MM.1S (cell line): ENCODE measurements around the gene IL10RB.

Source experiments
- DNase-seq: peaks from one replicate; pipeline ENCODE4 v3.0.0-alpha.2; 2015
- H2AFZ ChIP-seq: fragments of 300-600 bp; sonication (generic); 2 replicates; pipeline ENCODE4 v1.6.0; 2016; ENCODE audit warnings: antibody characterized with exemption, low read length
- H3F3A ChIP-seq: fragments of 300-600 bp; sonication (generic); 2 replicates; pipeline ENCODE4 v1.6.1; 2016; ENCODE audit warnings: mild to moderate bottlenecking, antibody characterized with exemption, low read length, moderate library complexity, mixed read lengths; ENCODE audit not compliant: insufficient read depth
- H3K27ac ChIP-seq: fragments of 300-600 bp; sonication (generic); 2 replicates; pipeline ENCODE4 v1.5.1; 2016; ENCODE audit warnings: mild to moderate bottlenecking, low read length
- H3K27me3 ChIP-seq: fragments of 300-600 bp; sonication (generic); replicated peaks from 2 replicates; pipeline ENCODE4 v1.6.0; 2016; ENCODE audit warnings: low read length; ENCODE audit not compliant: insufficient read depth
- H3K36me3 ChIP-seq: fragments of 300-600 bp; sonication (generic); replicated peaks from 2 replicates; pipeline ENCODE4 v1.6.1; 2016; ENCODE audit warnings: mild to moderate bottlenecking, low read length, mixed read lengths; ENCODE audit not compliant: insufficient read depth
- H3K4me1 ChIP-seq: fragments of 300-600 bp; sonication (generic); 2 replicates; pipeline ENCODE4 v1.6.1; 2016; ENCODE audit warnings: low read length, mixed read lengths
- H3K4me2 ChIP-seq: fragments of 300-600 bp; sonication (generic); 2 replicates; pipeline ENCODE4 v1.6.0; 2016; ENCODE audit warnings: low read depth, low read length
- H3K4me3 ChIP-seq: fragments of 300-600 bp; sonication (generic); 2 replicates; pipeline ENCODE4 v1.5.1; 2016; ENCODE audit warnings: low read length, mixed read lengths
- H3K79me2 ChIP-seq: fragments of 300-600 bp; sonication (generic); 2 replicates; pipeline ENCODE4 v1.6.1; 2016; ENCODE audit warnings: mixed run types, low read length, mixed read lengths
- H3K9ac ChIP-seq: fragments of 300-600 bp; sonication (generic); 2 replicates; pipeline ENCODE4 v1.6.1; 2016; ENCODE audit warnings: low read length, mixed read lengths
- H3K9me2 ChIP-seq: fragments of 300-600 bp; sonication (generic); replicated peaks from 2 replicates; pipeline ENCODE4 v1.6.1; 2016; ENCODE audit warnings: mild to moderate bottlenecking, low read length, mixed read lengths; ENCODE audit not compliant: insufficient read depth
- H3K9me3 ChIP-seq: fragments of 300-600 bp; sonication (generic); replicated peaks from 2 replicates; pipeline ENCODE4 v1.6.1; 2016; ENCODE audit warnings: mild to moderate bottlenecking, low read length, mixed read lengths; ENCODE audit not compliant: insufficient read depth
- H4K20me1 ChIP-seq: fragments of 300-600 bp; sonication (generic); 2 replicates; pipeline ENCODE4 v1.6.1; 2016; ENCODE audit warnings: mild to moderate bottlenecking, low read length, moderate library complexity, mixed read lengths; ENCODE audit not compliant: insufficient read depth
- CTCF ChIP-seq: fragments of 300-600 bp; sonication (generic); IDR thresholded peaks from 2 replicates; pipeline ENCODE4 v1.5.1; 2016; ENCODE audit warnings: antibody characterized with exemption, low read length, mixed read lengths
- EZH2 ChIP-seq: fragments of 300-600 bp; sonication (generic); optimal IDR thresholded peaks from 2 replicates; pipeline ENCODE3; 2017; ENCODE audit warnings: low read depth, mild to moderate bottlenecking, antibody characterized with exemption, low read length, mixed read lengths
- EZH2phosphoT487 ChIP-seq: fragments of 300-600 bp; sonication (generic); IDR thresholded peaks from 2 replicates; pipeline ENCODE4 v1.6.1; 2018; ENCODE audit warnings: antibody characterized with exemption, low read length

The IL10RB gene

GRCh38 chr21:33230545-33231324, 35.4 kb upstream of the IL10RB start:
- no peaks in the 10 kb centered on the region for H3K9me2 ChIP-seq
- TF ChIP-seq EZH2 (no peak), EZH2phosphoT487 (no peak), CTCF (peak; percentile 45)
- H4K20me1 ChIP-seq = no peaks in the 10 kb centered on the region
- peaks cover 49% of the 10 kb centered on the region for H3K4me1 ChIP-seq
- peak overlapping the region; percentile 89 for H3K4me3 ChIP-seq
- peak; percentile 66 for DNase-seq
- peaks cover 5% of the 10 kb centered on the region; the same call in 1 of the 2 replicates for H3K36me3 ChIP-seq
- peak overlapping the region; percentile 82 for H2AFZ ChIP-seq
- H3K4me2 ChIP-seq = peak overlapping the region; percentile 94
- H3K79me2 ChIP-seq = peaks cover 58% of the 10 kb centered on the region
- peak overlapping the region; percentile 65; the same call in 1 of the 2 replicates for H3K27ac ChIP-seq
- peak overlapping the region; percentile 87 for H3K9ac ChIP-seq
- peaks cover 44% of the 10 kb centered on the region for H3F3A ChIP-seq
- H3K27me3 ChIP-seq = no peaks in the 10 kb centered on the region
- no peaks in the 10 kb centered on the region for H3K9me3 ChIP-seq

- Histone ChIP-seq H3K27me3 (no peaks in the 10 kb centered on the region), H3K4me3 (peak overlapping the region; percentile 89), H2AFZ (no peak overlapping the region), H3K4me2 (peak overlapping the region; percentile 94), H3K36me3 (peaks cover 5% of the 10 kb centered on the region; the same call in 1 of the 2 replicates), H3K79me2 (peaks cover 65% of the 10 kb centered on the region), H3K27ac (peak overlapping the region; percentile 65; the same call in 1 of the 2 replicates), H3K9me3 (no peaks in the 10 kb centered on the region), H3K9ac (peak overlapping the region; percentile 87; the same call in 1 of the 2 replicates), H3F3A (peaks cover 51% of the 10 kb centered on the region), H3K9me2 (no peaks in the 10 kb centered on the region), H3K4me1 (peaks cover 56% of the 10 kb centered on the region), H4K20me1 (no peaks in the 10 kb centered on the region)
- DNase-seq = no peak
- TF ChIP-seq EZH2phosphoT487 (no peak), EZH2 (no peak), CTCF (no peak)
These were observed 34.6 kb upstream of the IL10RB start for GRCh38 chr21:33231526-33231925.

GRCh38 chr21:33232291-33233034, 33.7 kb upstream of the IL10RB start:
- Histone ChIP-seq H3K9ac (peak overlapping the region; percentile 87; the same call in 1 of the 2 replicates), H3K36me3 (peaks cover 5% of the 10 kb centered on the region; the same call in 1 of the 2 replicates), H3K79me2 (peaks cover 73% of the 10 kb centered on the region), H3K4me2 (peak overlapping the region; percentile 94), H2AFZ (no peak overlapping the region), H3F3A (peaks cover 61% of the 10 kb centered on the region), H3K9me2 (no peaks in the 10 kb centered on the region), H3K27ac (peak overlapping the region; percentile 65; the same call in 1 of the 2 replicates), H3K27me3 (no peaks in the 10 kb centered on the region), H3K4me1 (peaks cover 64% of the 10 kb centered on the region), H4K20me1 (no peaks in the 10 kb centered on the region), H3K4me3 (peak overlapping the region; percentile 89), H3K9me3 (no peaks in the 10 kb centered on the region)
- TF ChIP-seq CTCF (no peak), EZH2 (no peak), EZH2phosphoT487 (no peak)
- peak; percentile 23 for DNase-seq
